H9 (cell line): ENCODE results near the gene DCXR. TPM values are rescaled to one million over a fixed set of nuclear protein-coding genes. Genes with fewer than 3 reads are reported as not detected.

Experiments used
- DNase-seq: peaks from one replicate; pipeline ENCODE4 v3.0.0-alpha.2; 2017
- H2AFZ ChIP-seq: one replicate; pipeline ENCODE4 v1.6.1; 2013; ENCODE audit warnings: mild to moderate bottlenecking, low read length, control low read depth, moderate library complexity
- H2AK5ac ChIP-seq: 2 replicates; pipeline ENCODE4 v1.6.1; 2013; ENCODE audit warnings: low read length, control low read depth, mixed read lengths; ENCODE audit not compliant: insufficient read length
- H2BK120ac ChIP-seq: one replicate; pipeline ENCODE4 v1.6.1; 2013; ENCODE audit warnings: low read depth, mild to moderate bottlenecking, low read length, control low read depth, inconsistent platforms; ENCODE audit not compliant: poor library complexity, severe bottlenecking
- H2BK12ac ChIP-seq: 2 replicates; pipeline ENCODE4 v1.6.1; 2013; ENCODE audit warnings: low read length, control low read depth, mixed read lengths, low read depth; ENCODE audit not compliant: insufficient read length
- H2BK15ac ChIP-seq: 2 replicates; pipeline ENCODE4 v1.6.1; 2013; ENCODE audit warnings: low read depth, low read length, control low read depth
- H2BK20ac ChIP-seq: one replicate; pipeline ENCODE4 v1.6.1; 2013; ENCODE audit warnings: low read depth, mild to moderate bottlenecking, low read length, control low read depth, inconsistent platforms; ENCODE audit not compliant: poor library complexity, severe bottlenecking
- H2BK5ac ChIP-seq: 2 replicates; pipeline ENCODE4 v1.6.1; 2013; ENCODE audit warnings: low read length, control low read depth, mixed read lengths; ENCODE audit not compliant: insufficient read length
- H3K14ac ChIP-seq: 2 replicates; pipeline ENCODE4 v1.6.1; 2013; ENCODE audit warnings: low read length, control low read depth; ENCODE audit not compliant: insufficient read depth
- H3K18ac ChIP-seq: 2 replicates; pipeline ENCODE4 v1.6.1; 2013; ENCODE audit warnings: low read depth, mild to moderate bottlenecking, mixed read lengths, low read length, control low read depth; ENCODE audit not compliant: insufficient read length
- H3K23ac ChIP-seq: 2 replicates; pipeline ENCODE4 v1.6.1; 2013; ENCODE audit warnings: low read length, control low read depth, mixed read lengths, low read depth; ENCODE audit not compliant: insufficient read length
- H3K23me2 ChIP-seq: 2 replicates; pipeline ENCODE4 v1.6.1; 2013; ENCODE audit warnings: low read depth, mild to moderate bottlenecking, mixed read lengths, low read length, control low read depth; ENCODE audit not compliant: insufficient read length, poor library complexity, severe bottlenecking
- H3K27ac ChIP-seq: 2 replicates; pipeline ENCODE4 v1.5.1; 2013; ENCODE audit warnings: low read length, control low read depth, mixed read lengths, low read depth; ENCODE audit not compliant: insufficient read length
- H3K27me3 ChIP-seq: 2 replicates; pipeline ENCODE4 v1.6.1; 2013; ENCODE audit warnings: low read length, control low read depth, inconsistent platforms; ENCODE audit not compliant: insufficient read depth
- H3K4ac ChIP-seq: 2 replicates; pipeline ENCODE4 v1.6.1; 2013; ENCODE audit warnings: low read depth, mild to moderate bottlenecking, control low read depth, inconsistent platforms, low read length, moderate library complexity
- H3K4me1 ChIP-seq: 2 replicates; pipeline ENCODE4 v1.6.1; 2013; ENCODE audit warnings: low read length, control low read depth, inconsistent platforms; ENCODE audit not compliant: insufficient read depth
- H3K4me2 ChIP-seq: 2 replicates; pipeline ENCODE4 v1.6.1; 2013; ENCODE audit warnings: low read length, control low read depth, mixed read lengths; ENCODE audit not compliant: insufficient read length, insufficient read depth
- H3K56ac ChIP-seq: 2 replicates; pipeline ENCODE4 v1.6.1; 2013; ENCODE audit warnings: low read depth, mild to moderate bottlenecking, mixed read lengths, low read length, control low read depth; ENCODE audit not compliant: insufficient read length
- H3K79me1 ChIP-seq: 2 replicates; pipeline ENCODE4 v1.6.1; 2013; ENCODE audit warnings: low read depth, mild to moderate bottlenecking, moderate library complexity, low read length, control low read depth, inconsistent platforms; ENCODE audit not compliant: insufficient read depth, poor library complexity, severe bottlenecking
- H3K79me2 ChIP-seq: 2 replicates; pipeline ENCODE4 v1.6.1; 2013; ENCODE audit warnings: low read length, control low read depth, inconsistent platforms; ENCODE audit not compliant: insufficient read depth
- H3K9ac ChIP-seq: 2 replicates; pipeline ENCODE4 v1.6.1; 2013; ENCODE audit warnings: low read length, control low read depth, mixed read lengths; ENCODE audit not compliant: insufficient read length; ENCODE audit errors: extremely low read depth
- H3K9me3 ChIP-seq: one replicate; pipeline ENCODE4 v1.6.1; 2013; ENCODE audit warnings: low read depth, low read length, inconsistent platforms; ENCODE audit not compliant: control insufficient read depth
- H3T11ph ChIP-seq: one replicate; pipeline ENCODE4 v1.6.1; 2013; ENCODE audit warnings: mild to moderate bottlenecking, low read length, control low read depth, inconsistent platforms
- H4K20me1 ChIP-seq: one replicate; pipeline ENCODE4 v1.6.1; 2013; ENCODE audit not compliant: control insufficient read depth, insufficient read length, insufficient read depth
- H4K5ac ChIP-seq: 2 replicates; pipeline ENCODE4 v1.6.1; 2013; ENCODE audit warnings: low read depth, mild to moderate bottlenecking, mixed read lengths, low read length, control low read depth; ENCODE audit not compliant: insufficient read length
- H4K8ac ChIP-seq: replicated peaks from 2 replicates; pipeline ENCODE4 v1.6.1; 2013; ENCODE audit warnings: low read length, control low read depth, mixed read lengths, low read depth; ENCODE audit not compliant: insufficient read length
- H4K91ac ChIP-seq: 2 replicates; pipeline ENCODE4 v1.6.1; 2013; ENCODE audit warnings: low read depth, mild to moderate bottlenecking, moderate library complexity, mixed read lengths, low read length, control low read depth; ENCODE audit not compliant: insufficient read length
- H3K27ac Mint-ChIP-seq, 3 experiments: 2 replicates in 2 of 3; 3 replicates in 1 of 3; pipeline ENCODE4 v1.8.0; 2020 to 2021; ENCODE audit warnings: mixed read lengths in 3 of 3, mild to moderate bottlenecking in 1 of 3, moderate library complexity in 1 of 3
- H3K27me3 Mint-ChIP-seq: 2 replicates; pipeline ENCODE4 v1.8.0; 2021; ENCODE audit warnings: low read depth, mild to moderate bottlenecking, moderate library complexity, mixed read lengths
- H3K36me3 Mint-ChIP-seq, 3 experiments: 2 replicates in 2 of 3; 3 replicates in 1 of 3; pipeline ENCODE4 v1.8.0; 2020 to 2021; ENCODE audit warnings: low read depth in 3 of 3, mixed read lengths in 3 of 3; ENCODE audit not compliant: insufficient read depth in 1 of 3
- H3K4me1 Mint-ChIP-seq, 2 experiments: 2 replicates each; pipeline ENCODE4 v1.8.0; 2020; ENCODE audit warnings: mixed read lengths in 2 of 2
- H3K4me3 Mint-ChIP-seq, 2 experiments: 2 replicates in 1 of 2; 3 replicates in 1 of 2; pipeline ENCODE4 v1.8.0; 2020 to 2021; ENCODE audit warnings: mild to moderate bottlenecking in 2 of 2, mixed read lengths in 2 of 2, moderate library complexity in 1 of 2
- H3K9me3 Mint-ChIP-seq, 2 experiments: 2 replicates in 1 of 2; 3 replicates in 1 of 2; pipeline ENCODE4 v1.8.0; 2020; ENCODE audit warnings: mild to moderate bottlenecking in 2 of 2, mixed read lengths in 2 of 2, moderate library complexity in 1 of 2
- WGBS: extraction: QIAGEN DNeasy Blood & Tissue Kit; methylation state at CpG from one replicate; pipeline ENCODE4 v1.1.7; 2013; ENCODE audit warnings: missing lambda C conversion rate, low lambda C conversion rate, mixed read lengths; ENCODE audit not compliant: insufficient read length; ENCODE audit errors: extremely low coverage; 5-methylcytosine and 5-hydroxymethylcytosine counted together
- total RNA-seq: library from RNA; stranded (reverse); gene quantifications from 2 replicates; pipeline ENCODE4 v1.2.1, GENCODE V29; 2021
- TF ChIP-seq, protein P1 (sequence below): fragments of 200-600 bp; sonication (generic); conservative IDR thresholded peaks from 3 replicates; pipeline ENCODE4 v1.8.0; 2021; ENCODE audit warnings: antibody characterized with exemption, mild to moderate bottlenecking

The DCXR gene
- total RNA-seq, 1 experiment from 2014 or later, result 93.6 TPM

DNA sequence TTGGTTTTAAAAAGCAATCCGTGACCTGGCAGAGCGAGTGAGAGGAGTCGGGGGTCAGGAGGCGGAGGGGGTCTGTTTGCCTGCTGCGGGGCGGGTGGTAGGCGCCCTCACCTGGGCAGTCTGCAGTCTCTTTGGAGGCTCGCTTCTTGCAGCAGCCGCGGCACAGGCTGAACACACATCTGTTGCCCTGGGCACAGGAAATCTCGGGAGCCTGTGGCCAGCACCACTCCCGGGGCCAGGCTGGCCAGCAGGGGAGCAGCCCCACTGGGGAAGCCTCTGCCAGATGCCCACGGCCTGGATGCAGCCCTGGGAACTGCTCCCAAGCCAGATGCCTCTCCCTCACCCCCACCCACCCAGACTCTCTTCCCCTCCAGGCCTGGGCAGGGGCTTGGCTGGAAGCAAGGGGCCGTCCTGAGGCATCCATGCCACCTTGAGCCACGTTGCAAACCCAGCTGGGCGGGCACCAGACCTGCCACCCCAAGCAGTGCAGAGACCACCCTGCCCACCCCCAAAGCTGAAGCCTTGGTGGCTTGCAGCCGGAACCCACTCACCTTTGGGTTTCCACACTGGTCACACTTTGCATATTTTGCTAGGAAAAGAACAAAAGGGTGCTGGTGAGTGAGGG lies 20.8 kb upstream of the DCXR start:
- no peak overlapping the region for H3K4ac ChIP-seq
- TF ChIP-seq, protein P1, sequence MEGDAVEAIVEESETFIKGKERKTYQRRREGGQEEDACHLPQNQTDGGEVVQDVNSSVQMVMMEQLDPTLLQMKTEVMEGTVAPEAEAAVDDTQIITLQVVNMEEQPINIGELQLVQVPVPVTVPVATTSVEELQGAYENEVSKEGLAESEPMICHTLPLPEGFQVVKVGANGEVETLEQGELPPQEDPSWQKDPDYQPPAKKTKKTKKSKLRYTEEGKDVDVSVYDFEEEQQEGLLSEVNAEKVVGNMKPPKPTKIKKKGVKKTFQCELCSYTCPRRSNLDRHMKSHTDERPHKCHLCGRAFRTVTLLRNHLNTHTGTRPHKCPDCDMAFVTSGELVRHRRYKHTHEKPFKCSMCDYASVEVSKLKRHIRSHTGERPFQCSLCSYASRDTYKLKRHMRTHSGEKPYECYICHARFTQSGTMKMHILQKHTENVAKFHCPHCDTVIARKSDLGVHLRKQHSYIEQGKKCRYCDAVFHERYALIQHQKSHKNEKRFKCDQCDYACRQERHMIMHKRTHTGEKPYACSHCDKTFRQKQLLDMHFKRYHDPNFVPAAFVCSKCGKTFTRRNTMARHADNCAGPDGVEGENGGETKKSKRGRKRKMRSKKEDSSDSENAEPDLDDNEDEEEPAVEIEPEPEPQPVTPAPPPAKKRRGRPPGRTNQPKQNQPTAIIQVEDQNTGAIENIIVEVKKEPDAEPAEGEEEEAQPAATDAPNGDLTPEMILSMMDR, result no peak
- whole genome bisulfite sequencing, result no CpG with 5 or more reads among the region's 17 CpGs
- no peak overlapping the region for H4K8ac ChIP-seq
- H2BK12ac ChIP-seq, result no peak overlapping the region
- H3K27ac Mint-ChIP-seq, result peak overlapping the region in 2 of 3 experiments; percentile 82 to 86; a peak in 4 of 7 replicates
- H3K27me3 ChIP-seq, result no peaks in the 10 kb centered on the region
- no peaks in the 10 kb centered on the region for H3K9me3 ChIP-seq
- H2BK120ac ChIP-seq, result no peak overlapping the region
- H3T11ph ChIP-seq, result no peak overlapping the region
- no peaks in the 10 kb centered on the region for H3K4me1 ChIP-seq
- no peak overlapping the region for H3K23ac ChIP-seq
- no peaks in the 10 kb centered on the region for H3K79me2 ChIP-seq
- no peak overlapping the region for H4K91ac ChIP-seq
- H3K27ac ChIP-seq, result no peak overlapping the region
- no peaks in the 10 kb centered on the region for H3K79me1 ChIP-seq
- H4K5ac ChIP-seq, result no peak overlapping the region
- H3K9ac ChIP-seq, result no peak overlapping the region
- no peak overlapping the region for H2AFZ ChIP-seq
- no peak overlapping the region for H3K4me3 Mint-ChIP-seq
- H3K14ac ChIP-seq, result no peak overlapping the region
- H3K18ac ChIP-seq, result no peak overlapping the region
- peaks cover 6 to 51% (median 45%) of the 10 kb centered on the region in 3 experiments for H3K36me3 Mint-ChIP-seq
- peaks cover 0 to 2% of the 10 kb centered on the region in 2 experiments; a peak in 1 of 4 replicates for H3K4me1 Mint-ChIP-seq
- no peaks in the 10 kb centered on the region for H3K27me3 Mint-ChIP-seq
- H2BK20ac ChIP-seq, result no peak overlapping the region
- DNase-seq, result no peak
- H2BK5ac ChIP-seq, result no peak overlapping the region
- H3K4me2 ChIP-seq, result no peak overlapping the region
- H3K23me2 ChIP-seq, result no peaks in the 10 kb centered on the region
- no peak overlapping the region for H2AK5ac ChIP-seq
- peaks cover 3% of the 10 kb centered on the region for H4K20me1 ChIP-seq
- no peak overlapping the region for H2BK15ac ChIP-seq
- no peaks in the 10 kb centered on the region for H3K9me3 Mint-ChIP-seq
- no peak overlapping the region for H3K56ac ChIP-seq
